NCI-H748 treated with DMSO at 0.1 percent for 48 hours (cell line): ENCODE measurements around the gene ZBTB24.
"Not testable (repeated sequence)": the region's sequence is repeated elsewhere in the genome, so short reads cannot be mapped to it uniquely, and the experiment has no call there.

Experiments used
- DNase-seq: peaks from one replicate; lab custom pipeline; 2025; lab: John Stamatoyannopoulos, UW

The ZBTB24 gene

DNA sequence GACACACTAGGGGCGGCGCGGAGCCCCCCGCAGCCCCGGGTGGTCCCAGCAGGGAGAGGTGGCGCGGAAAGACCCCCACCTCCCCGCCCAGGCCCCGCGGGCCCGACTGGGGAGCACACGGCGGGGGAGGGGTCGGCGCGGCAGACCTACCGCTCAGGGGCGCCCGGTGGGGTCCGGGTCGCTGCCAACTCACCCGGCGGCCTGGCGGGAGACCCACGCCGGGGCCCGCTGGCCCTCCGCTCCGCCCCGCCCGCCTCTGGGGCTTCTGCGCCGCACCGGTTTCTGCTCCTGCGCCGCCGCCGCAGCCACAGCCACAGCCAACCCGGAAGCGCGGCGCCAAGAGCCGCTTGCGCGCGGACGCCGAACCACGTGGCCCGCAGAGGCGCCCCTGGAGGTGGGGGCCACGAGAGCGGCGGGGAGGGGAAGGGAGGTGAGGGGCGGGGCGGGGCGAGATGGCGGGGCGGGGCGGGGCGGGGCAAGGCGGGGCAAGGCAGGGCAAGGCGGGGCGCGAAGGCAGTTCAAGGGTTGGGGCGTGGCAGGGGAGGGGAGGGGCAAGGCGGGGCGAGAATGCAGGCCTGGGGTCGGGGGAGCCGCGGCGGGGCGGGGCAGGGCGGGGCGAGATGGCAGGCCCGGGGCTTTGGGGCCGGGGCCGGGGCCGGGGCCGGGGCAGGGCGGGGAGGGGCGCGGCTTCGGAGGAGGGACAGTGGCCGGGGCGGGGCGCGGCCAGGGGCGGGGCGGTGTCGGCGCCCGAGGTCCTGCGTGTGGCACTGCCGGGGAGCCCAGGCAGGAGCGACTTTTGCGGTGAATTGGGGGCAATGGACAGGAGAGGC, at the start of gene ZBTB24:
Gene ZBTB24, minus strand, starts transcription at position 315 of the 830 bp plus-strand sequence. CDS start 1,193 bp downstream, outside the sequence.
- peak; percentile 88 for DNase-seq

DNA sequence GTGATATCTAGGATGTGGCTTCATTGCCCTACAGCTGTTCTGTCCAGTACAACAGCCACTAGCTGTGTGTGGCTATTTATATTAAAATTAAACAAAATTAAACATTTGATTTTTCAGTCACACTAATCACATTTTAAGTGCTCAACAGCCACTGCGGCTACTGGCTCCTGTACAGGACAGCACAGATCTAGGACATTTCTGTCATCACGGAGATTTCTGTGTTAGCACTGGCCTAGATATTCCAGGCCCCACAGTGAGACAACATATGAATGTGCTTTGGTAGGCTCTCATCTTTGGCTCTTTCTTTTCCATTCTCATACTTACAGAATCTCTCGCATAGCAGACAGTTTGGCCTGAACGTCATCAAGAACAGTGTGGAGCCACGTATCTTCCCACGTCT, 48.4 kb upstream of the ZBTB24 start:
- DNase-seq: no peak

DNA sequence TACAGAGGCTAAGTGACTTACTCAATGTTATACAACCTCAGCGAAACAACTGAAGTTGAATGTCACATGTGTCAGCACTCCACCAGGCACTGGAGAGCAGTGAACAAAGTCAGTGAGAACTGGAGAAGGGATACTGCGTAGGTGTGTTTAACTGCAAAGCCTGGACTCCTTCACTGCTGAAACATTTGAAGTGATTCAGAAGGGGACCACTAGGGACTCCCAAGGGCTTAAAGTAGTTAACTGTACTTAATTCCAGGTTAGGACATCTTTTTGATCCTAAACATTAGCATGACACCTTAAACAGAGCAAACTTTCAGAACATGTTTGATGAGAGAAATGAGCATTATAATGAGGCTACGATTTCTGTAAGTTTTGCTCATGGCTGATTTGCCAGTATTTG, 45.0 kb upstream of the ZBTB24 start:
- DNase-seq: no peak

DNA sequence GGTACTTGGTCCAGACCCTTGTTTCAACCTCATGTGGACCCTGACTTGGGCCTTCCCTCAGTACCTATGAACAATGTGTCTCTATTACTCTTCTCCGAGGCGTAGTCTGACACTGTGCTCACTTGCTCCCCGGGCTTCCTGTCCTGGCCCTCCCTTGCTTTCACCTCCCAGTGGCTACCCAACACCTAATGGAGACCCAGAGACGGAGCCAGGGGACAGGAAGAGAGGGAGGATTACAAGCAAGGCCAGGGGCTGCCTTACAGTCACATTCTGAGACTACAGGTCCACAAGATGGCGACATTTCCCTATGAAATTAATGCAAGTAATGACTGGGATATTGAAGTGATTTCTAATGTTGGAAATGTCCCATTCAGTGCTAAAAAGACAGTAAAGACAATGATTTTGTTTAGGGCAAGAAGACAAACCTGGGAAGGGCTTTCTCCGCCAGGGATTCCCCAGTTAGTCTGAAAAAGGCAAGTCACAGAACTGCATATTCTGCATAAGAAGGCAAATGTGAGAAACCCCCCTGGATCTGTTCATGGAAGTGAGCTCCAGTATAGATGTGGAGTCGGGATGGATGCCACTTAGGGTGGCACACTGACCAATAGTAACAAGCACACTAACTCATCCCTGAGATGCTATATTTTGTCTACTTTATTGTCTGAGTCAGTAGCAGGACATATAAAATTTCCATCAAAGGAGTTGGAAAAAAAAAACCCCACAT, 44.0 kb upstream of the ZBTB24 start:
- peak; percentile 66 for DNase-seq

DNA sequence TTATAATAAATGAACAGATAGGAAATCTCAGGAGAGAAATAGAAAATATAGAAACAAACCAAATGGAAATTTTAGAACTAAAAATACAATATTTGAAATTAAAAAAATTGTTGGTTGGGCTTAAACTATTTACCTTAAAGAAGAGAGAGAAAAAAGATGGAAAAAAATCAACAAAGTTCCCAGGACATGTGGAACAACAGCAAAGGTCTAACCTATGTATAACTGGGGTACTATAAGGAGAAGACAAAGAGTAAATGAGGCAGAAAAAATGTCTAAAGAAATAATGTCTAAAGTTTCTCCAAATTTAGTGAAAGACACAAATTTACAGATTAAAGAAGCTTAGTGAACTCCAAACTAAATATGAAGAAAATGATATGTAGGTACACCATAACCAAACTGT, 41.1 kb upstream of the ZBTB24 start:
- no peak for DNase-seq

DNA sequence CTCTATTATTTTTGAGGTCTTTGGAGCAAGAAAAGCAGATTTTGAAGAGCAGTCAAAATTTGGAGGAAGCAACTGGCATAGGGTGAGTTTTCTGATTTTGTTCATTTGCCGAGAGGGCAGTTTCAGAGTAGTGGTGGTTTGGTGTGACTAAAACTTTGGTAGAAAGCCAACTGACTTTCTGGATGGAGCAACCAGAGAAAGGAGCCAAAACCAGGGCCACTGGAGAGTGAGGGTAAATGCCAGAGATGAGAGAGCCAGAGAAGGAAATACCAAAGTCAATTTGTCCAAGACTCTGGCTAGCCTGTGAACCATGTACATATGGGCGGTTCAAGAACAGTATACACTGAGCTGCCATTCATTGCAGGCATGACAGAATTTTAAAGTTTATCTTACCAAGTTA, 40.5 kb upstream of the ZBTB24 start:
- DNase-seq: no peak

DNA sequence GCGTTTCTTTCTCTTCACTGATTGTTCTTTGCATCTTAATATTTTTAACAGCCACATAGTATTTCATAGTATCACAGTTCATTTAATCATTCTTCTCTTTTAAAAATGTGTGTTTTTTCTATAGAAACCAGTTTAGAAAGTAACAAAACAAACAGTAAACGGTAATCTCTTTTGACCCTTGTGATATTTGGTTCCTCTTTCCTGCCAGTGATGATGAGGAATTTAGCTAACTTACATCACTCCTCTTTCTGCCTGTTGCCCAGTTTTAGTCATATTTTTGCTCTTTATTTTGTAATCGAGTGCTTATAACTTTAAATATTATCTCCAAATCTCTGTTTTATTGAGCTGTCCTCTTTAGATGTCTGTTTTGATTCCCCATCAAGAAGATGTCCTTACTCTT, 38.1 kb upstream of the ZBTB24 start:
- DNase-seq: no peak

DNA sequence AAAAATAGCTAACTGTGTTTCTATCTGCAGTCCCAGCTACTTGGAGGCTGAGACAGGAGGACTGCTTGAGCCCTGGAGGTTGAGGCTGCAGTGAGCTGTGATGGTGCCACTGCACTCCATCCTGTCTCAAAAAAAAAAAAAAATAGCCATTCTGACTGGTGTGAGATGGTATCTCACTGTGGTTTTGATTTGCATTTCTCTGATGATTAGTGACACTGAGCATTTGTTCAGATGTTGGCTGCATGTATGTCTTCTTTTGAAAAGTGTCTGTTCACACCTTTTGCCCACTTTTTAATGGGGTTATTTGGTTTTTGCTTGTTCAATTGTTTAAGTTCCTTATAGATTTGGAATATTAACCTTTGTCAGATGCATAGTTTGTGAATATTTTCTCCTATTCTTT, 36.6 kb upstream of the ZBTB24 start:
- not testable (repeated sequence) for DNase-seq

DNA sequence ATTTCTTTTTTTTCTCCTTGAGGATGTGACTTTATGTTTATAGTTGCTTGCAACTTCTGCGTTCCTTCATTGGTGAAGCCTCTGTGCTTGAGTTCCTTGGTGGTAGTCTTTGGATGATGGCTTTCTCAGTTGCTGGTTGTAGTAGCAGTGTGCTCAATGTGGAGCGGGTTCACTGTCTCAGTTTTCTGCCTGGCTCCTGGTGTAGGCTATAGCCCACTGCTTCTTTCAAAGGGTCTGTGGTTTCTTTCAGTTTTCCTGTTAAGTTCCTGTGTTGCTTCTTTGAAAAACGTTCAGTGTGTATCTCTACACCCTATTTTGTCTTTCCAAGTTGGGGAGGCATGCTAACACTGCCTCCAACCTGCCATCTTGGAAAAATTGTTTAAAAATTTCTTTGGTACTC, 33.9 kb upstream of the ZBTB24 start:
- DNase-seq: no peak

DNA sequence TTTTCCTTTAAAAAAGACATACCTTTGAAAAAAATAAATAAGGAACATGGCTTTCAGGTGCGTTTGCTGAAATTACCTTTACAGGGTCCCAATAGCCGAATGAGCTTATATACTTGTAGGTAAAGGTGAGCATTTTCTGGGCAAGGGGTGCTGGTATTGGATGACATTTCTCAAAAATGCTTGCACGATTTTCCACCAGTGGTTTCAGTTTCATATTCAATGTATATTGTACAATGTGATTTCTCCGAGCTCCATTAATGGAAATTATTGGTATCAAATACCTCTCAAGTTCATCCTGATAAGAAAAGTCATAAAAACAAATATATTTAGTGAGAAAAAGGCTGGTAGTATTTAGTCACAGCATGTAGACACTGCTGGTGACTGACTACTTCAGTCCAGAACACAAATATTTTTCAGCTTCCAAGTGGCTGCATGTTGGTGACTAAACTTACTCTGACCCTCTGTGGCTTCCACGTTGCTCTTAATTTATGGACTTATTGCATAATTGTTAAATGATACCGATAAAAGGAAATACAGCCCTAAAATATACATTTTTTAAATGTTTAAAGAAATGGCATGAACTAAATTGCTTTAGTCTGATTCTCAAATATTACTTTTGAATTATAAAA, 32.9 kb upstream of the ZBTB24 start:
- DNase-seq: no peak

DNA sequence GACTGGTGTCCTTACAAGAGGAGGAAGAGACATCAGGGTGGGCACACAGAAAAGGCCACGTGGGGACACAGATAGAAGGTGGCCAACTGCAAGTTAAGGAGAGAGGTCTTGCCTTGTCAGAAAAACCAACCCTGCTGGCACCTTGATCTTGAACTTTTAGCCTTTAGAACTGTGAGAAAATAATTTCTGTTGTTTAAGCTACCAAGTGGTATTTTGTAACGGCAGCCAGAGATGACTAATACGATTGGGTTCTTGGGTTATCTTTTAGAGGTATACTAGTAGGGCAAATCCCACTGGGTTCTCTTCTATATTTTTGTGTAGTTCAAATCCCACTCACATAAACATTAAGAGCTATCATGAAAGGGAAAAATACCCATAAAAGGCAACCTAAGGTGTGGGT, 31.9 kb upstream of the ZBTB24 start:
- no peak for DNase-seq

DNA sequence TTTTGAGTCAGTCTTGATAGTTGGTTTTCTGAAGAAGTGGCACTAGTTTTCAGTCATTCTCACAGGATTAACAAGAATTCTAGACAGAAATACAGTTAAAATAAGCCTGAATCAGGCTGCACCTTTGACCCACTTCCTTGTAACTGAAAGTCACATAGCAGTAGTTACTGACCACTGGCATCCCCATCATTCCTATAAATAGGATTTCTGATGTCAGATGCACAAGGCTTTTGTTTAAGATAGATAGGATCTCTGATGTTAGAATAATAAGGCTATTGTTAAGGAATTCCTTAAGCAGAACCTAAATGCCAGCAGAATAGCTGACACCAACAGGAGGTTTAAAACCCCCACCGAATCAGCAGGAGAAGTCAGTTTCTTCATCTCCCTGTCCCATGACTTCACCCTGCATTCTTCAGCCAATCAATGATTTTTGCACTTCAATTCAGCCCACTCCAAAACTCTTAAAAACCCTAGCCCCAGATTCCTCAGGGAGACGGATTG, 30.6 kb upstream of the ZBTB24 start:
- DNase-seq: no peak

DNA sequence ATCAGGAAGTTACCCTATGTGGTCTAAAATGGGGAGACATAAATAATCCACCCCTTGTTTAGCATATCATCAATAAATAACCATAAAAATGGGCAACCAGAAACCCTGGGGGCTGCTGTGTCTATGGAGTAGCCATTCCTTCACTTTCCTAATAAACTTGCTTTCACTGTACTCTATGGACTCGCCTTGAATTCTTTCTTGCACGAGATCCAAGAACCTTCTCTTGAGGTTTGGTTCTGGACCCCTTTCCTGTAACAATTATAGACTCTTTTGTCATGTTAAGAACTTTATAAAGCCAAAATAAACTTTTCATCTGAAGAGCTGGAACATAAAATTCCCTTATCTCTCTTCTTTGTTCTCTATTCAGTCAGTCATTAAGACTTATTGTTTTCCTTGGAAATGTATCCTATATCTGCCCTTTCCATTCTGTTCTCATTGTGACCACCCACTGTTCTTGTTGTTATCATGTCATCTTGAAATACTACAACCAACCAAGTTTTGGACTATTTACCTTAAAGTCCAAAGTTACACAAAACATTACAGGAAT, 29.3 kb upstream of the ZBTB24 start:
- no peak for DNase-seq

DNA sequence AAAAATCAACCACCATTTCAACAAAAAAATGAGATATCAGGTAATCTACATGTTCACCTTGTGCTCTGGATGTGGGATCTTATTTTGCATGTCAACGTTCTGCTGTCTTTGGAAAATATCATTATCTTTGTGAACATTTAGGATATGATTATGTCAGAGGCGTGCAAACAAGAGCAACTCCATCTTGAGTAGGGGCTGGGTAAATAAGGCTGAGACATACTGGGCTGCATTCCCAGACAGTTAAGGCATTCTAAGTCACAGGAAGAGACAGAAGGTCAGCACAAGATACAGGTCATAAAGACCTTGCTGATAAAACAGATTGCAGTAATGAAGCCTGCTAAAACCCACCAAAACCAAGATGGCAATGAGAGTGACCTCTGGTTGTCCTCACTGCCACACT, 28.8 kb upstream of the ZBTB24 start:
- no peak for DNase-seq

DNA sequence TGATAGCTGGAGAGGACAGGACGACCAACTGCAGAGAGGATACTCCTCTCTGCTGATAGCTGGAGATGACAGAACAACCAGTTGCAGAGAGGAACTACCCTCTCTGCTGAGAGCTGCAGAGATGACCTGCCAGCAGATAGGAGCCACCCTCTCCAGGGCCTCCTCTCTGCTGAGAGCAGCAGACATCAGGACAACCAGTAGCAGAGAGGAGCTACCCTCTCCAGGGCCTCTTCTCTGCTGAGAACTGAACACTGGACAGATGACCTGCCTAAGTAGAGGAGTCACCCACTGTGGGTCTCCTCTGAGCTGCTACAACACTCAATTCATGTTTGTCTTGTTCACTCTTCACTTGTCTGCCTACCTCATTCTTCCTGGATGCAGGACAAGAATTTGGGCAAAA, 27.3 kb upstream of the ZBTB24 start:
- DNase-seq: no peak

DNA sequence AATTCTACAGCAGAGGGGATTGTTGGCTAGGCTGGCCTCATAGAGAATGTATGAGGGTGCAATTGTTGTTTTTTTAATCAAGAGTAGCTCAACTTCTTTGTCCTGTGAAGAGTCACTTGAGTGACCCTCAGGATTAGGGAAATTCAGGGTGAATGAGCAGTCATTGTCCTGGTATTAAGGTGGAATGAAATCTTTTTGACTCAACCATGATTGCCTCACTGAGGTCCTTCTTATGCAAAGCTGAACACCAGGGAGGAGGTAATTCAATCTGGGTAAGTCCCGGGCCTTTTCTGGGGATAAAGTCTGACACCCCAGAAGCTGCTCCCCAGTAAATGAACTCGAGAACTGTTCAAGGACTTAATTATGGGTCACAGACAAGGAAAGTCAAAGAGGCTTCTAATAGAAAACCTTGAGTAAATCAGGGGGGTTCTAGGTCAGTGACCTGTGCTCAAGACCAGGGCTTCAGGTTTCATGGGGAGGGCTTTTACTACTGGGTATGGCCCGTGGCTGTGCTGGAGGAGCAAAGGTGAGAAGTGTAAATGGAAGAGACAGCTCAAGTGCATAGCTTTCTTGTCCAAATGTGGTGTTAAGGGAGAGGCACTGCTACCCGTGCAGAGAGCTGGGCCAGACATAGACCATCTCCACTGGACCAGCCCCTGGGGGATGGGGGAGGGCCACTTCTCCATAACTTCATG, 25.3 kb upstream of the ZBTB24 start:
- DNase-seq: no peak

DNA sequence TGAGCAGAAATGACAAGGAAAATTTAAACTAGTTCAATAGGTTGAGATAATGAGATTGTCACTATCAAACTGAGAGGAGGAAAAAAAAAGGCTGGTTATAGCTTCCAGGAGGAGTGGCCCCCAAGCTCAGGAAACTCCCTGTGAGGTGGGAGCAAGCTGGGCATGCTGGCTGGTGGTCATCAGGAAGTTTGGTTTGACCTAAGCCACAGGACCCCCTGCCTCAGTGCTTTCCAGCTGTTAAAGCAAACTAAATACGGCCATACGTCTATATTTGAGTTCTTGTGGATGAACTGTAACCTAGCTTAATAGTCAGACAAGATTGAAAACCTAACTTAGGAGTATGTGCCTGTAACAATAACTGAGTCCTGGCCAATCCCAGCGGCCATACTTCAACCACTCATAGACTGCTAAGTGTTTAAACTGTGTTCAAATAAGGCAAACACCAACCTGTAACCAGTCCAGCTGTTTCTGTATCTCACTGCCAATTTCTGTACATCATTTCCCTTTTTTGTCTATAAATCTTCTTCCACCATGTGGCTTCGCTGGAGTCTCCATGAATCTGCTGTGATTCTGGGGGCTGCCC, 24.6 kb upstream of the ZBTB24 start:
- DNase-seq: no peak

DNA sequence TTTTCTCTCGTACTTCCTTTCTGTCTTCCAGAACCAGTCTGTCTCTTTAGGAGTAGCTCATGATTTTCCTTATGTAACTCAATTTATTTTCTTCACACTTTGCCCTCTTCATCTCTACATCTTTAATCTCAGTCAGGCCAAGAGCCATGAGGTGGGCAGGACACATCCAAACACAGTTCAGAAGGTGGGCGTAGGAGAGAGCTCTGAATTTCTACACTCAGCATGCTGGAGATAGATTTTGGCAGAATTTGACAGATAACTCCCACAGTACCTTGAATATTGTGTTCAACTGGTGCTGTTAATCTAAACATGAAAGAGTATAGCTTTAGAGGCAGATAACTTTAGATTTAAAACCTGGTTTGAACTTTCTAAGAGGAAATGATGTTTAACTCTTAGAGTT, 23.8 kb upstream of the ZBTB24 start:
- no peak for DNase-seq

DNA sequence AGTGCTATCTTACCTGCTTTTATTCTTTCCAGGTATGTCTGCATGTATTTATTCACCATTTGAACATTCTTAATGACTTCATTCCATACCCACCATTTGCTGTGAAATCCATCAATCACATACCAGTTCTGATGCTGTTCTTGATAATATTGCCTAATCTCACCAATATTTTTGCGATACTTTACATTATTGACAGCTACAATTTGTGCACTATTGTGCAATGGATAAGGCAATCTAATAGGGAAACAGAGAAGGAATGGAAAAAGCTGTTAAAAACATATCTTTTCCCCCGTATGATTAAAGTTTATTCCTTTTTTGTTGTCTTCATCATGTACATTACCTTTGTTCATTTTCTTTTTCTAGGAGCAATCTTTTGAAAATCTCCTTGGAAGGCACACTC, 23.3 kb upstream of the ZBTB24 start:
- no peak for DNase-seq

DNA sequence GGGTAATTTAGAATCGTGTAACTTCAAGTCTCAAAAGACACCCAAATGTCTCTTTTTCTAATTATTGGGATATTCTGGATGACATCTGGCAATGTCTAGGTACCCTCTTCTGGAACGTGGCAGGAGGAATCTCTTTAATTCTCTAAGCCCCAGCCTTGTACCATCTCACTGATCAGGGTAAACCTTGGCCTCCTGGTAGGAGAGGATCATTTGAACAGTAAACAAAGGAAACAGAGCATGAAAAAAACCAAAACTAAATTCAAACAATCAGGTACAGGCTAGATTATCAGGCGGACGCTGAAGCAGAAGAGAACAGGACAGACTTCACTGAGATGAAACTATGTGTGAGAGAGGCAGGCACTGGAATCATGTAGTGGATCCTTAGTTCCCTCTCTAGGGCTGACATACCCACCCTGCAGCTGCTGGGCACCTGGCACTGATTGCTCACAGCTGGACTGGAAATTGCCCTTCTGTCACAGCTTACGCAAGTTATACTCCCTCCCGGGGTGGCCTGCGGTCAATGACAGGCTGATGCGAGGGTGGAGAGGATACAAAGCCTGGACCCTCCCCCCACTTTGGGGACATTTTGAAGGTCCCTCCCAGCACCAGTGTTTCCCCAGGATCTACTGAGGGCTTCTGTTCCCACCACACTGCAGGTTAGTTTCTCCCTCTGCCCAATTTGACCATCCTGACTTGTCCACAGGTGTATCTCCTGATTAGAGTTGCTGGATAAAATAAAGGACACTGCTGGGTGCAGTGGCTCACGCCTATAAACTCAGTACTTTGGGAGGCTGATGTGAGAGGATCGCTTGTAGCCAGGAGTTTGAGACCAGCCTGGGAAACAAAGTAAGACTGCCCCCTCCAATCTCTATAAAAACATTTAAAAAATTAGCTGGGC, 20.6 kb upstream of the ZBTB24 start:
- DNase-seq: no peak

DNA sequence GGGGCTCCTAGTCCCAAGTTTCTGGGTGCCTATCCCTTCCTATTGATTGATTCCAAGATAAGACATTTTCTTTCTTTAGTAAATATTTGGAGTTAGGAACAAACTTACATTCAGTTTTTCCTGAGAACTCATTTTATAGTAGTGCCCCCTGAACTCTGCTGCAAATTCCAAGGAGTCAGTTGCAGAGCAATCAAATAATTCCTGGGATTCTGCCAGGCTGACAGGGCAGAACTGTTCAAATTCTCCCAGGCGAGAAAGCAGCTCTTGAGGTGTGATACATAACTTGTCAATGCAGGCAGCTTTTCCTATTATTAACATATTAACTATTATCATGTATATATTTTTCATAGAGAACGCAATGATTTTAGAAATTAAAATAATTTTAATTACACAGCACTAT, 15.9 kb upstream of the ZBTB24 start:
- DNase-seq: no peak
